IgD-negative memory B cell (primary cell): ENCODE measurements around the gene DNAJC7. TPM values are rescaled to one million over a fixed set of nuclear protein-coding genes. Genes with fewer than 3 reads are reported as not detected.

Source experiments
- polyA plus RNA-seq: library from polyadenylated mRNA; unstranded; fragments of 300-500 nt; fragmentation: Illumina TruSeq; gene quantifications from one replicate; pipeline ENCODE4 v1.2.3, GENCODE V29; 2021

The DNAJC7 gene
- polyA plus RNA-seq, 1 donor from 2014 or later: 82.3 TPM

Other genes with a start within 250 kb of the DNAJC7 start
- 72.0 TPM for gene JUP, start 230.7 kb downstream of the DNAJC7 start, polyA plus RNA-seq
- 1.5 TPM for gene P3H4, start 205.5 kb downstream of the DNAJC7 start, polyA plus RNA-seq
- gene FKBP10, start 204.4 kb downstream of the DNAJC7 start, polyA plus RNA-seq: not detected
- 50.1 TPM for gene NT5C3B, start 181.2 kb downstream of the DNAJC7 start, polyA plus RNA-seq
- gene KLHL10, start 179.6 kb downstream of the DNAJC7 start, polyA plus RNA-seq: 0.16 TPM
- gene KLHL11, start 152.0 kb downstream of the DNAJC7 start, polyA plus RNA-seq: 6.5 TPM
- gene ACLY, start 98.5 kb downstream of the DNAJC7 start, polyA plus RNA-seq: 52.9 TPM
- 0.10 TPM for gene ODAD4, start 86.8 kb downstream of the DNAJC7 start, polyA plus RNA-seq
- gene CNP, start 50.6 kb downstream of the DNAJC7 start, polyA plus RNA-seq: 53.0 TPM
- gene NKIRAS2, start 2.7 kb upstream of the DNAJC7 start, polyA plus RNA-seq: 30.7 TPM
- gene C17orf113, start 33.2 kb upstream of the DNAJC7 start, polyA plus RNA-seq: 0.48 TPM
- gene ZNF385C, start 81.0 kb upstream of the DNAJC7 start, polyA plus RNA-seq: 0.09 TPM
- gene DHX58, start 95.3 kb upstream of the DNAJC7 start, polyA plus RNA-seq: 13.3 TPM
- gene KAT2A, start 103.9 kb upstream of the DNAJC7 start, polyA plus RNA-seq: 26.7 TPM
- 0.15 TPM for gene HSPB9, start 105.4 kb upstream of the DNAJC7 start, polyA plus RNA-seq
- 86.8 TPM for gene RAB5C, start 137.6 kb upstream of the DNAJC7 start, polyA plus RNA-seq
- not detected for gene KCNH4, start 163.7 kb upstream of the DNAJC7 start, polyA plus RNA-seq
- gene HCRT, start 168.0 kb upstream of the DNAJC7 start, polyA plus RNA-seq: not detected
- 24.3 TPM for gene GHDC, start 177.1 kb upstream of the DNAJC7 start, polyA plus RNA-seq